ENCODE measurements around the gene RHEB.

Gene RHEB

GRCh38 chr7:151447312-151447711 is 72.4 kb downstream of the RHEB start:
- DNase-seq = no peak

GRCh38 chr7:151446412-151446811 is 73.3 kb downstream of the RHEB start:
- no peak for DNase-seq

GRCh38 chr7:151444632-151445031 is 75.1 kb downstream of the RHEB start:
- no peak for DNase-seq

GRCh38 chr7:151442776-151443496 is 76.8 kb downstream of the RHEB start:
- DNase-seq = peak; percentile 14

- no peak for DNase-seq
Observed at GRCh38 chr7:151440799-151441445, 78.8 kb downstream of the RHEB start.

- no peak for DNase-seq
Observed at GRCh38 chr7:151439855-151440798, 79.6 kb downstream of the RHEB start, which contains the start of gene CRYGN. CRYGN (minus strand) TSS chr7:151440141; CDS start chr7:151439917, 224 bp downstream.

- DNase-seq = no peak
Observed at GRCh38 chr7:151438864-151439601, 80.7 kb downstream of the RHEB start.

- no peak for DNase-seq
Observed at GRCh38 chr7:151437866-151438516, 81.7 kb downstream of the RHEB start.

- no peak for DNase-seq
Observed at GRCh38 chr7:151437159-151437553, 82.5 kb downstream of the RHEB start.

GRCh38 chr7:151436446-151437158 is 83.1 kb downstream of the RHEB start:
- DNase-seq = no peak

- DNase-seq = no peak
Observed at GRCh38 chr7:151435971-151436370, 83.7 kb downstream of the RHEB start.

GRCh38 chr7:151435103-151435916 is 84.4 kb downstream of the RHEB start:
- no peak for DNase-seq

- DNase-seq = no peak
Observed at GRCh38 chr7:151434549-151434948, 85.1 kb downstream of the RHEB start.

GRCh38 chr7:151433721-151434400 is 85.8 kb downstream of the RHEB start:
- DNase-seq = no peak

GRCh38 chr7:151432658-151433521 is 86.8 kb downstream of the RHEB start:
- DNase-seq = no peak

- DNase-seq = no peak
Observed at GRCh38 chr7:151431768-151432311, 87.9 kb downstream of the RHEB start.

GRCh38 chr7:151431281-151431767 is 88.4 kb downstream of the RHEB start:
- DNase-seq = no peak

Measured in NCI-H2171 (cell line).